ENCODE results near the gene SLC22A8. TPM values are rescaled to one million over a fixed set of nuclear protein-coding genes. Genes with fewer than 3 reads are reported as not detected.

The SLC22A8 gene
- total and polyA plus RNA-seq, 9 donors = 0.18 TPM; not detected in 8

DNA sequence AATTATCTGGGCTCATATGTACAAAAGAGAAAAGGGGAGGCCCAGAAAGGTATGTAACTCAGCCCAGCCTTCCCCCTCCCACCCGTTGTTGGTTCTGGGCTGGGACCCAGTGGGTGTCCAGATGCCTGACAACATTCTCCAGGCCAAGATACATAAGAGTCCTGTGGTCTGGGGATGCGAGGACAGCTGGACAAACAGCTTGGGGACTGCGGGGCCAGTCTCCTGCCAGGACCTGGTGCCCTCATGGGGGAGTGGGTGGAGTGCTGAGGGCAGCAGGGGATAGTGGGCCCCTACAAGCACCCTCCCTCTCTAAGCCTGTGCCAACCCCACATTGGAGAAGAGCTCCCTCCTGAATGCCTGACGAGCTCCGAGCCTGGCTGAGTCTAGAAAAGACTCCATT lies 27.4 kb downstream of the SLC22A8 start:
- Histone ChIP-seq H3K27ac (no peak overlapping the region), H3K9me3 (no peaks in the 10 kb centered on the region), H3K27me3 (no peaks in the 10 kb centered on the region), H3K4me1 (ENCODE audit: insufficient read depth) (no peaks in the 10 kb centered on the region), H3K4me3 (no peak overlapping the region), H3K36me3 (no peaks in the 10 kb centered on the region)
- intact Hi-C loops (cut with DNase I) = no loop called here
- TF ChIP-seq POLR2A (IDR thresholded peaks at IDR 0.05) (no peak), EP300 (IDR thresholded peaks at IDR 0.05) (no peak)
- TF ChIP-seq, protein P1, sequence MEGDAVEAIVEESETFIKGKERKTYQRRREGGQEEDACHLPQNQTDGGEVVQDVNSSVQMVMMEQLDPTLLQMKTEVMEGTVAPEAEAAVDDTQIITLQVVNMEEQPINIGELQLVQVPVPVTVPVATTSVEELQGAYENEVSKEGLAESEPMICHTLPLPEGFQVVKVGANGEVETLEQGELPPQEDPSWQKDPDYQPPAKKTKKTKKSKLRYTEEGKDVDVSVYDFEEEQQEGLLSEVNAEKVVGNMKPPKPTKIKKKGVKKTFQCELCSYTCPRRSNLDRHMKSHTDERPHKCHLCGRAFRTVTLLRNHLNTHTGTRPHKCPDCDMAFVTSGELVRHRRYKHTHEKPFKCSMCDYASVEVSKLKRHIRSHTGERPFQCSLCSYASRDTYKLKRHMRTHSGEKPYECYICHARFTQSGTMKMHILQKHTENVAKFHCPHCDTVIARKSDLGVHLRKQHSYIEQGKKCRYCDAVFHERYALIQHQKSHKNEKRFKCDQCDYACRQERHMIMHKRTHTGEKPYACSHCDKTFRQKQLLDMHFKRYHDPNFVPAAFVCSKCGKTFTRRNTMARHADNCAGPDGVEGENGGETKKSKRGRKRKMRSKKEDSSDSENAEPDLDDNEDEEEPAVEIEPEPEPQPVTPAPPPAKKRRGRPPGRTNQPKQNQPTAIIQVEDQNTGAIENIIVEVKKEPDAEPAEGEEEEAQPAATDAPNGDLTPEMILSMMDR (IDR thresholded peaks at IDR 0.05) = no peak
- no peak for DNase-seq
- WGBS, 3 donors = 66 to 81% (median 73%) methylated on average over 5 of the region's 5 CpGs

- TF ChIP-seq, protein P1 (IDR thresholded peaks at IDR 0.05) = no peak
- TF ChIP-seq POLR2A (IDR thresholded peaks at IDR 0.05) (no peak), EP300 (IDR thresholded peaks at IDR 0.05) (no peak)
- no peaks in the 10 kb centered on the region for H3K4me1 ChIP-seq (ENCODE audit: insufficient read depth)
- no peaks in the 10 kb centered on the region for H3K9me3 ChIP-seq
- DNase-seq = no peak
- H3K4me3 ChIP-seq = no peak overlapping the region
- WGBS, 3 donors = 79 to 84% (median 82%) methylated on average over 3 of the region's 3 CpGs
- no peaks in the 10 kb centered on the region for H3K27me3 ChIP-seq
- intact Hi-C loops (cut with DNase I) = no loop called here
- no peaks in the 10 kb centered on the region for H3K36me3 ChIP-seq
- no peak overlapping the region for H3K27ac ChIP-seq
Observed at GRCh38 chr11:62985041-62985750, 30.4 kb downstream of the SLC22A8 start.

- 48 to 59% (median 51%) methylated on average over 12 to 14 of the region's 14 CpGs for WGBS, 3 donors
- Histone ChIP-seq H3K4me1 (ENCODE audit: insufficient read depth) (no peaks in the 10 kb centered on the region), H3K36me3 (no peaks in the 10 kb centered on the region), H3K4me3 (no peak within 1 kb of the TSS), H3K27ac (no peak within 1 kb of the TSS), H3K27me3 (no peaks in the 10 kb centered on the region), H3K9me3 (no peaks in the 10 kb centered on the region)
- TF ChIP-seq EP300 (IDR thresholded peaks at IDR 0.05) (no peak), POLR2A (IDR thresholded peaks at IDR 0.05) (no peak)
- TF ChIP-seq, protein P1 (IDR thresholded peaks at IDR 0.05) = no peak
- intact Hi-C loops (cut with DNase I) = no loop called here
- no peak for DNase-seq
Observed at GRCh38 chr11:62984451-62984991, 31.1 kb downstream of the SLC22A8 start, which contains the start of gene SLC22A6. Gene SLC22A6 (minus strand): TSS chr11:62984967. CDS start chr11:62984690, 277 bp downstream.

GRCh38 chr11:62983536-62984199 lies 32.0 kb downstream of the SLC22A8 start:
- intact Hi-C loops (cut with DNase I) = no loop called here
- Histone ChIP-seq H3K27ac (no peak overlapping the region), H3K27me3 (no peaks in the 10 kb centered on the region), H3K4me3 (no peak overlapping the region), H3K36me3 (no peaks in the 10 kb centered on the region), H3K9me3 (no peaks in the 10 kb centered on the region), H3K4me1 (ENCODE audit: insufficient read depth) (no peaks in the 10 kb centered on the region)
- no peak for DNase-seq
- WGBS, 3 donors = 82 to 86% (median 85%) methylated on average over 13 of the region's 13 CpGs
- TF ChIP-seq POLR2A (IDR thresholded peaks at IDR 0.05) (no peak), EP300 (IDR thresholded peaks at IDR 0.05) (no peak)
- TF ChIP-seq, protein P1 (IDR thresholded peaks at IDR 0.05) = no peak
